OCI-LY7 (cell line): ENCODE results near the gene ZNF764.

Source experiments
- CTCF ChIP-seq: fragments of 200-600 bp; sonication (generic); conservative IDR thresholded peaks from 2 replicates; pipeline ENCODE4 v1.5.1; 2014; ENCODE audit warnings: mild to moderate bottlenecking, antibody characterized with exemption, low read length, moderate library complexity, mixed read lengths
- EZH2phosphoT487 ChIP-seq: fragments of 200-600 bp; sonication (generic); IDR thresholded peaks from 2 replicates; pipeline ENCODE4 v1.6.1; 2018; ENCODE audit warnings: low read depth, borderline replicate concordance, mild to moderate bottlenecking, mixed run types, antibody characterized with exemption, low read length, moderate library complexity, mixed read lengths

- TF ChIP-seq EZH2phosphoT487 (no peak), CTCF (no peak)
These were observed 27.8 kb downstream of the ZNF764 start for GRCh38 chr16:30530163-30531037.
